Hematopoietic multipotent progenitor cell treated with erythropoietin and hydrocortisone succinate and interleukin-3 and kit ligand, for 4 days (in vitro differentiated cells): Measurements from ENCODE around the gene HIGD1A.

ENCODE experiments used
- DNase-seq: peaks from one replicate; pipeline ENCODE4 v3.0.0-alpha.2; 2015

HIGD1A gene

GRCh38 chr3:42804106-42804830 is at the start of gene HIGD1A:
Gene HIGD1A (minus strand): TSS chr3:42804490. CDS start chr3:42794253, 10,237 bp downstream.
- DNase-seq = peak; percentile 99

- DNase-seq = no peak
Measured at GRCh38 chr3:42853739-42854302, 49.5 kb upstream of the HIGD1A start.

DNA sequence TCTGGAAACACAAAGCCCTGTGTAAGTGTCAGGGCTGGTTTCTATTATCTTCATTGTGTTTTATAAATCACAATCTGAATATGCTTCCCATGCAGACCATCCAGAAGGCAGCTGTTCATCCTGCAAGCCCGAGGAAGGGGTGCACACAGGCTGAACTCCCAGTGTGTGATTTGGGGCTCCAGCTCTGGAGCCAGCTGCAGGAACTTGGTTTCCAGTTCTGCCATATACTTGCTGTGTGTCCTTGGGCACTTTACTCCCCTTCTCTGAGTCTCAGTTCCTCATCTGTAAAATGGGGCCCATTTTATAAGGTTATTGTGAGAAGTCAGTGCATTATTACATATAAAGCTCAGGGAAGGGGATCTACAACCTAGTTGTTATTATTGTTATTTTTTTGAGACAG is 48.8 kb upstream of the HIGD1A start:
- no peak for DNase-seq

GRCh38 chr3:42852441-42852840 is 48.2 kb upstream of the HIGD1A start:
- DNase-seq = peak; percentile 93

GRCh38 chr3:42851228-42851834 is 47.0 kb upstream of the HIGD1A start:
- no peak for DNase-seq

DNA sequence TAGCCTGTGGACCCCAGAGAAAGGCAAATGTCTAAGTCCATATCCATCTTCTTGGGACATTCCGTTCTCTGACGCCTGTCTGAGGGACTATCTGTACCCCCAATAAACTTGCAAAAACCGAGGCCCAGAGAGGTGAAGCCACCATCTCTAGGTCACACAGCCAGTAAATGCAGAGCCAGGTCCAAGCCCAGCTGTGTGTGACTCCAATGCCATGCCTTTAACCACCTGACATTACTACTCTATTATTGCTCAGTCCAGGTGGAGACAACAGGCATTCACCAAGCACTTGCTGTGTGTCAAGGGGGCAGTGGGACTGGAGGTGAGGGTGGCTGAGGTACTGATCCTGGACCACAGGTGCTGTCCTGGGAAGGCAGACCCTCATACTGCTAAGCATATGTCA is 46.0 kb upstream of the HIGD1A start:
- DNase-seq = no peak

DNA sequence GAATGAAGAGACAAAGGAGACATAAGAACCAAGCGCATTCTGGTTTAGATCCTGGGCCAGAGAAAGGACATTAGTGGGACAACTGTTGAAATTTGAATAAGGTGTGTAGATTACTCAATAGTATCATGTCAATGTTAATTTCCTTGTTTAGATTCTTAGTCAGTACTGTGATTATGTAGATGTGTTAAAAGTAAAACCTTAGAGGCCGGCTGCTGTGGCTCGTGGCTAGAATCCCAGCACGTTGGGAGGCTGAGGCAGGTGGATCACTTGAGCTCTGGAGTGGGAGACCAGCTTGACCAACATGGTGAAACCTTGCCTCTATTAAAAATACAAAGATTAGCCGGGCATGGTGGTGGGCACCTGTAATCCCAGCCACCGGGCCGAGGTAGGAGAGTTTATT is 44.7 kb upstream of the HIGD1A start:
- no peak for DNase-seq

GRCh38 chr3:42847731-42848130 is 43.4 kb upstream of the HIGD1A start:
- peak; percentile 46 for DNase-seq

GRCh38 chr3:42846685-42847522 is 42.6 kb upstream of the HIGD1A start:
- DNase-seq = peak; percentile 85

DNA sequence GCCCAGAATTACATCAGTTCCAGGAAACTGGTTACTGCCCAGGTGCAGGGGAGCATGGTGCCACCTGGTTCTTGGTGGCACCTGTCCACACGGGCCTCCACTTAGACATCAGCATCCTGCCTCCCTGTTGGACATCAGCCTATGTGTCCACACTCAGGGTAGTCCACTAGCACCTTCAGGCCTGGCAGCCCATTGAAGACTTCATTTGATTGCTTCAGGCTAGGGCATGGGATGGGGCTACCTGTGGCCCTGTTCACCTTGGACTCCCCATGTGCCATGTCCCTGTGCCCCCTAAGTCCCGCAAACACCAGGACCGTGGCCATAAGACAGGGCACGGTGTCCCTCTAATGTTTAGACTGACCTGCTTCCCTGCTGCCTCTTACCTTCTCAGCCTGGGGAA is 40.5 kb upstream of the HIGD1A start:
- DNase-seq = no peak

DNA sequence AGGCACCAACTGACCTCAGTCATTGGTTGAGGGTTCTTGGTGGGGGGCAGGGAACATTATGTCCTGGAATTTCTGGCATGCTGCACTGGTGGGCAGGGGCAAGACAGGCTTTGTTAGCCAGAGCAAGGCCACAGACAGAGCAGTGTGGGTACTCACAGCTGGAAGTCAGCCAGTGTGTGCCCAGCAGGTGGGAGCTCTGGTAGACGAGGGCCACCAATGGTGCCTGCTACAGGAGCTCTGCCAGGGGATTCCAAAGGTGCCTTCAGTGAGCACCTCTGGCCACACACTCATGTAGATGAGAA is 40.1 kb upstream of the HIGD1A start:
- no peak for DNase-seq

GRCh38 chr3:42843713-42844411 is 39.6 kb upstream of the HIGD1A start:
- no peak for DNase-seq

- DNase-seq = no peak
Measured at GRCh38 chr3:42841332-42841731, 37.0 kb upstream of the HIGD1A start.

DNA sequence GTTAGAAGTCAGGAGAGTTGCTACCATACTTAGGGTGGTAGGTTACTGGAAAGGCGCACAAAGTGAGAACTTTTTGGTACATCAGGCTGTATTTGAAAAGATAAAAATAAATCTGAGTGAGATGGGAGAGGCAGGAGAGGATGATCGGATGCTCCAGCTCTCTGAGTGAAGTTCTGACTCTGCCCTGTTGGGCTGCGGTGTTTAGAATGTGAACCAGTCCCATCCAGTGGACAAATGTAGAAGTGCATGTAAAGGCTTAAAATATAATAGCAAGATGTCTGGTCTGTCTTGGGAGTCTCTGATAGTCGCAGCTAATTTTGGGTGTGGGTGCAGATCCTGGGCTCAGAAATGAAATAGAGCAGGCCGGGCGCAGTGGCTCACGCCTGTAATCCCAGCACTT is 35.3 kb upstream of the HIGD1A start:
- DNase-seq = peak; percentile 90

DNA sequence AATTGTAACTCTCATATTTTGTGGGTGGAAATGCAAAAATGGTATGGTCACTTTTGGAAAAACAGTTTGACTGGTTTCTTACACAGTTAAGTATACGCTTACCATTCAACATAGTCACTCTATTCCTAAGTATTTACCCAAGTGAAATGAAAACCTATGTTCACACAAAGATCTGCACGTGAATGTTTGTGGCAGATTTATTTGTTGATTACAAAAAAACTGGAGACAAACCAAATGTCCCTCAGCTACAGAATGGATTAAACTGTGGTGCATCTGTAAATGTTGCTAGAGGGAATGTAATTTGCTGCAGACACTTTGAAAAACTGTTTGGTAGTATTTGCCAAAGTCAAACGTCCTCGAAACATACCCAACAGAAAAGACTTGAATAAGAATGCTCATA is 34.3 kb upstream of the HIGD1A start:
- no peak for DNase-seq

- peak; percentile 96 for DNase-seq
Measured at GRCh38 chr3:42836150-42837123, 32.1 kb upstream of the HIGD1A start.

DNA sequence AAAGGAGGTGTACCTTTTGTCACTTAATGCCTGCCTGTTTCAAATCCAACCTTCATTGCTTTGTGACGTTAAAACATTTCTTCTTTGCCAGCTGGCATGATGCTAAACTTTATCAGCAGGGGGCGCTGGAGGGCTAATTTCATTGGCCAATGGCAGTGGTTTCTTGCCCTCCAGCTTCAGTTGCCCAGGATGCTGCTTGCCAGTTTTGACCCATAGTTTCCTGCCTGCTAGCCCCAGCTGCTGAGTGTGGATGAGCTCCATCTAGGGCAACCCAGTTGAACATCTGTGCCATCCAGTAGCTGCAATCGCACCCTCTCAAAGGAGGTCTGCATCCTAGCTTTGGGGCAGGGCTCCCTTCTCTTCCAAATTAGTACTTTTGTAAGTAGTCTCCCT is 27.0 kb upstream of the HIGD1A start:
- peak; percentile 92 for DNase-seq

- peak; percentile 89 for DNase-seq
Measured at GRCh38 chr3:42830437-42831320, 26.4 kb upstream of the HIGD1A start.

DNA sequence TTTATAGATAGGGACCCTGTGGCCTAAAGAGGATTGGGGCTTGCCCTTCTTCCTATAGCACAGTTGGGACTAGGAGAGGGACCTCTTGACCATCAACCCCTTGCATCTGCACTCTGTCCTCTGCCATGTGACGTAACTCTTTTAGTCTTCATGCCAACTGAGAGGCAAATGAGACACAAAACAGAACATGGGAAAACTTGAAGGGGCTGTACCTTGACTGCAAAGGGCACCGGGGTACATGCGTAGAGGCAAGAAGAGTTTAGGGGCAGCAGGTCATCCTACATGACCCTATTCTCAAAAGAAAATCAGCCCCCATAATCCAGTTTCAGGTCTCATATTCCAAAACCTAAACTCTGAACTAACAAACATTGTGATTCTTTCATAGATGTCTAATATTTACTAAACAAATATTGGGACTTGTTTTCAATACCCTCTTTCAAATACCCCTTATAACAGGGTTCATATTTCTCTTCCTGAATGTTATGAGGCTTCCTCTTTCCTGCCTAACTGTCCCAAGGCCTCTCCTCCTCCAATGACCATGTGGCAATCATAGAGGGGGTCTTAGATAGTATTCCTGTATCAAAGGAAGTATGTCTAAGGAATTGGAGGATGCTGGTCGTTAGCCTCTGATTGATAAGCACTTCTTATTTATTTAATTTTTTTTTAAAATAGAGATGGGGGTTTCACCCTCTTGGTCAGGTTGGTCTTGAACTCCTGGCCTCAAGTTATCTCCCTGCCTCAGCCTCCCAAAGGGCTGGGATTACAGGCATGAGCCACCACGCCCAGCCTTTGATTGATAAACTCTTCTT is 25.5 kb upstream of the HIGD1A start:
- no peak for DNase-seq

GRCh38 chr3:42829083-42829627 is 24.9 kb upstream of the HIGD1A start:
- no peak for DNase-seq
